ENCODE results near the gene DMGDH.

The DMGDH gene

GRCh38 chr5:79047199-79047598 lies 22.3 kb downstream of the DMGDH start:
- TF ChIP-seq ZFX (IDR thresholded peaks at IDR 0.05): no peak
- TF ChIP-seq CTCF (conservative IDR thresholded peaks at IDR 0.05): no peak
- H3K27ac ChIP-seq: no peak overlapping the region

- no peak overlapping the region for H3K27ac ChIP-seq
- TF ChIP-seq CTCF (conservative IDR thresholded peaks at IDR 0.05): no peak
- TF ChIP-seq ZFX (IDR thresholded peaks at IDR 0.05): no peak
These were observed 27.3 kb downstream of the DMGDH start for GRCh38 chr5:79042188-79042587.

GRCh38 chr5:79036769-79037168 lies 32.7 kb downstream of the DMGDH start:
- TF ChIP-seq CTCF (conservative IDR thresholded peaks at IDR 0.05) (no peak), ZFX (IDR thresholded peaks at IDR 0.05) (no peak)
- no peak overlapping the region for H3K27ac ChIP-seq

GRCh38 chr5:79035237-79035636 lies 34.2 kb downstream of the DMGDH start:
- no peak for TF ChIP-seq ZFX (IDR thresholded peaks at IDR 0.05)
- TF ChIP-seq CTCF (conservative IDR thresholded peaks at IDR 0.05): no peak

GRCh38 chr5:79032782-79033181 lies 36.7 kb downstream of the DMGDH start:
- H3K27ac ChIP-seq: no peak overlapping the region
- TF ChIP-seq CTCF (conservative IDR thresholded peaks at IDR 0.05) (no peak), ZFX (IDR thresholded peaks at IDR 0.05) (no peak)

More at GRCh38 chr5:79035237-79035636, 34.2 kb downstream of the DMGDH start:
- H3K27ac ChIP-seq: no peak overlapping the region

- TF ChIP-seq ZFX (IDR thresholded peaks at IDR 0.05): no peak
- no peak for TF ChIP-seq CTCF (conservative IDR thresholded peaks at IDR 0.05)
- H3K27ac ChIP-seq: no peak overlapping the region
These were observed 37.3 kb downstream of the DMGDH start for GRCh38 chr5:79032031-79032695.

GRCh38 chr5:79031485-79031867 lies 38.0 kb downstream of the DMGDH start:
- TF ChIP-seq CTCF (conservative IDR thresholded peaks at IDR 0.05): no peak
- TF ChIP-seq ZFX (IDR thresholded peaks at IDR 0.05): no peak
- no peak overlapping the region for H3K27ac ChIP-seq

Data from C4-2B (cell line).